CMK (cell line): ENCODE results near the gene KRT222.

Source experiments
- DNase-seq: peaks from one replicate; pipeline ENCODE4 v3.0.0-alpha.2; 2010; ENCODE audit warnings: low read depth

KRT222 gene

GRCh38 chr17:40651939-40652338 lies 13.0 kb downstream of the KRT222 start:
- DNase-seq: no peak

DNA sequence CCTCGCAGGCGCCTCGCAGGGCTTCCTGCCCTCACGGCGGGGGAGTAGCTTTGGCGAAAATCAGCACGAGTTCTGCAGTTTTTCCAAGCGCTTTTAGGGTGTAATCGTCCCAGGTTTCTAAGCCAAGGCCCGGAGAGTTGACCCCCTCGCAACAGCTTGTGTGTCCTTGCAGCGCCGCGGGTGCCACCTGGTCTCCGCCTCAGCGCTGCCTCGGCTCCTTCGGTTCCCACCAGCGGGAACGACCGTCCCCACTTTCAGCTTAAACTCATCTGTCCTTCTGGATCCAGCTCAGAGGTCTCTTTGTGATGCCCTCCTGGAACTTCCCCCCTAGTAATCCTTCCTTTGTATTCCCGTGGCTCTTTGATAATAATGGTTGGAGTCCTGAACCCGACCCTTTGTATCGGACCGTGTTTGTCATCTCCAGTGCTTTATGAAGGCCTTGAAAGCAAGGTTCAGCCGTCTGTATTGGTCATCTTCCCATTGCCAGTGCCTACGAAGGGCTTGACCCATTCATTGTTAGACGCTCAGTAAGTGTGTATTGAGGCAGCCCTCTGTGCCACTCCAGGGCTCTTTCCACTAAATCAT lies 16.5 kb downstream of the KRT222 start:
- no peak for DNase-seq

DNA sequence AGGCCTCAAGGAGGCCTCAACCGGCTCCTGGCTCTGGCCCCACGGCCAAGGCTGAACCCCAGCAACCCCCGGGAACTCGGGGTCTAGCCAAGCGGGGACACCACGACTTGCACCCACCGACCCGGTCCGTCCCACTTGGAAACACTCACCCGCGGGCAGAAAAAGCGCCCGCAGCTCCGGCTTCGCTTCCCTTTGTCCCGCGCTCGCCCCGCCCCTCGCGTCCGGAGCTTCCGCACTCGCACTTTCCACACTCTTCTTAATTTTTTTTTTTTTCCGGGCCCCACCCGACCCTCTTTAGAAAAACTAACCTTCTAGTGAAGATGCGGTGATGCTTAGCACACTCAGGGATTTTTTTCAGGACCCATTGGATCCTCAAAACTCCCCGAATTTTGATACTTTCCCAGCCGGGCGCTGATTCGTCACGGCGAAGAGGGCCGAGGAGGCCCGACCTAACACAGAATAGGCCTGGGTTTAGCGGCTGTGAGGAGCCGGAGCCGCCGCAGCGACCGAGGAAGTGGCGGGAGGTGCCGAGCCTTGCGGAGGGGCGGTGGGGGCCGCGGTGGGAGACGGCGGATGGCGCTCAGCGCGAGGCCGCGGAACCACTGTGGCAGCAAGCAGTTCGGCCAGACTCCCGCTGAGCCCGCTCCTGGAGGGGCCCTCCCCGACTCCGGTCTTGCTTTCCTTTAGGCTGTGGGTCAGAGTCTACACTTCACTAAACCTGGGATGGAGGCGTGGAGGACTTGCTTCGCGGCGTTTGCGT lies 17.2 kb downstream of the KRT222 start, which contains the start of gene SMARCE1:
SMARCE1 (minus strand) TSS at position 195 of the 760 bp plus-strand sequence. CDS start 2,016 bp downstream, outside the sequence.
- peak; percentile 54 for DNase-seq

DNA sequence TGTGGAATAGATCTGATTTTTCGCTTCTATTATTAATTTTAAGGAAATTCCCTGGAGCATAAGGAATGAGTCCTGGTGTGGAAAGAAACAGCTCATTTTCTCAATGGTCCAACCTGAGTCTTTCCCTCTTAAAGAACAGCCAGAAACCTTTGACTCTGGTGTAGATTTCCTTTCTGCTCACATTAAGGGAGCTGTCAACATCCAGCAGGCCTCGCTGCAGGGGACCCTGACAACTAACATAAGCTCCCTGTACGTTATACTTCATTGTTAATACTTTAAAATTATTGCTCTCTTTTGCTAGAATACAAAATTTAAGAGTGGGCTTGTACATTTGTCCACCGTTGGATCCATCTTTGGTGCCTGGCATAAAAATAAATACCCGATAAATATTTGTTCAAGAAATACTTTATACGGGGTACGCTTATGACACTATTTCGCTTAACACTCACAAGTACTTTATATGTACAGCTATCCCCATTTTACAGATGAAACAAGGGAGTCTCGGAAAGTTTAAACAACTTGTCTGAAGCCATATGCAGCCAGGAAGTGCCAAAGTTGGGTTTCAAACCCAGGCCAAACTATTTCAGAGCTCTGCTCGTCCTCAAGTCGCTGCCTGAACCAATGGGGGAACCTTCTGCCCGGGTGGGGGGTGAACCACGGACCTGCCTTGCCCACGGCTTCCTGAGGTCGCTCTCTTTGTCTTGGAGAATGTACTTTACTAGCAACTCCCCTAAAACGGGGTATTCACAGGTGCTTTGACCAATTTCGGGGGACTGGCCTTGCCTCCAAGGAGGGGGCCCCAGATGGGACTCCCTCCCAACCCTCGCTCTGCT lies 18.0 kb downstream of the KRT222 start:
- DNase-seq: peak; percentile 27

DNA sequence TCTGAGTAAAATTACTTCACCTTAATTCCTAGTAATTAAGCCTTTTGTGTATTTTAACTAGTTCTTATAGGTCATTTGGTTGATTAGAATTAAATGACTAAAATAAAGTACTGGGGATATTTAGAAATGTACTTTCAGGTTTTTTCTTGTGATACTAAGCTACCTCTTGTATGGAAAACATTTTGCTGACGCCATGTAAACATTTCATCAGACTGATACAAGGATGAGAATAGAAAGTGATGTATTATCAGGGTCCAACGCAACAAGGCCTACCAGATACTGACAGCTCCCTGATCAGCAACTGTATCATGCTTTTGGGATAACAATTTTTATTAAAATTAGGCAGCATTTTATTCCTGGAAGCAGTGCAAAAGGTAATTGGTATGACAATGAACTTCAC lies 19.0 kb downstream of the KRT222 start:
- DNase-seq: no peak

DNA sequence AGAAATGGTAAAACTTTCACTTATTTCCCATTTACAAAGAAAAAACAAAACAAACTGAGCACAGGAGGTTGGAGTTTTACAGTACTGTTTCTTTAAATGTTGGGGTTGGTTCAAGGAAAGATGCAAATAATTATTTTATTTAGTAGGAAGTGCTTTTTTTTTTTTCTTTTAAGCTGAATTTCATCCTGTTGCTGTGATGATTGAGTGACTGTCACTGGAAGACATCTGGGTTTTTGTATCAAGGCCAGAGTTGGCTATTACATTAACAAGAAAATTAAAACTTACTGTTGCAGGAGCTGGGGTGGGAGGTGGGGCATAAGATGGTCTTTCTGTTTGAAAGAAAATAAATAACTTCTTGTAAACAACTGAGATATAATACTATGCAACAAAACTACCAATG lies 19.7 kb downstream of the KRT222 start:
- DNase-seq: no peak

GRCh38 chr17:40637931-40638330 lies 27.0 kb downstream of the KRT222 start:
- DNase-seq: no peak

GRCh38 chr17:40633871-40634270 lies 31.1 kb downstream of the KRT222 start:
- no peak for DNase-seq

- no peak for DNase-seq
Observed at GRCh38 chr17:40632216-40632615, 32.8 kb downstream of the KRT222 start.

GRCh38 chr17:40629842-40630241 lies 35.1 kb downstream of the KRT222 start:
- DNase-seq: no peak

DNA sequence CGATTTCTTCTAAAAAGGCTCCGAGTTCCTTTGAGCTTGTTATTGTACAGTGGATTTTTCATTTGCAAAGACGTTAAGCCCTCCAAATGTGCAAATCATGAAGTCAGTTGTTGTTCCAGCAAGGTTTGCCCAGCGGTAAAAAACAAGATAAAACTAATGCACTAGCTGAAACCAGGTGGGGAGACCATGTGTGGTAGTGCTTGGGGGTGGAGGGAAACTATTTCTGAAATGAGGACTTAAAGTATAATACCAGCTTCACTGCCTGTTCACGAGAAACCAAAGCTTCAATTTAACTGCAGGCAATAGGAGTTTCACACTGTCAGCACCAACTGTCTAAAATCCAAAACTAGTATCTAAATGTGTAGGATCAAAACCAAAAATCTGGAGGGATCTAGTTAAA lies 39.7 kb downstream of the KRT222 start:
- no peak for DNase-seq

DNA sequence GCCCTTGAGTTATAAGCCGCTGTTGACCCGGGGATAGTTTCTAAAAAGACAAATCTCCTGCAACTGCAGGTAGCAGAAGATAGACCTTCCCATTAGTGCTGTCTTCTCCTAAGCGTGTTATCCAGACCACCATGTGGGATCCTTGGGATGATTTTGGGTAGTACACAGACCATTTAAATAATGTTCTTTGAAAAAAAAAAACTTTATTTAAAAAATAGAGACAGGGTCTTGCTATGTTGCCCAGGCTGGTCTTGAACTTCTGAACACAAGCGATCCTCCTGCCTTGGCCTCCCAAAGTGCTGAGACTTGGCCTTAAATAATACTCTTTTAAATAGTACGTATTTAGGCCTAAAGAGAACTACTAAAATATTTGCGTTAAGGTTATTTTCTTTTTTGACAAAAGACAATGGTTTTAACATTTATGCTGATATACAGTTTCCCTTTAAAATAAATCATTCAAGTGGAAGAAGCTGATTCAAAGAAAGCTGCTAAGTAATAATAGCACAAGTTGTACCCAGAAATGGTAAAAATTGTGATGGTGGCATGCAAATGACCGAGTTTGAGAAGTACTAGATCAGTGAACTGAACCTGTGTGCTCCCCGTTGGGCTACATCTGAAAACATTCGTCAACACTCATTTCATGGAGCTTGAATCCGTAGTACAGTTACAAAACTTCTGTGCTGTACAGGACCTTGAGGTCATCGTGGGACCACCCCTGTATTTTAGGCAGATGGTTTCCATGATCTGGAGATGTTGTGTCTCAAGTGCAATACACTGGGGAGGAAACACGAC lies 41.4 kb downstream of the KRT222 start:
- DNase-seq: no peak

DNA sequence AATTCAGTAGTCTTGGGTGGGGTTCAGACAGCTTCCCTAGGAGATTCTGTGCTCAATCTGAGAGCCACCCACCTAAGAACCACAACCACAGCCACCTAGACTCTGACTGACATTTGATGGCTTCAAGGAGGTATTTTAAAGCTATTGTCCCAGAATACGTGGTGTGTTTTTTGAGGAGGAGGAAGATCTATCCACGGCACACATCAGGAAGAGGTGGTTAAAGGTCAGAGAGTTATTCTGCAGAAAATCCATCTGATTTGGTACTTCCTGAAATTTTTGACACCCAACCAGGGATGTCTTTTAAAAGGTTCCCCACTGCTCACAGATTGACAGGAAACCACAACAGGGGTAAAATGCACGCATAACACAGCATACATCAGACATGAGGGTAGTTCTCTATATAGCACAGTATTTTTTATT lies 42.5 kb downstream of the KRT222 start:
- DNase-seq: no peak

DNA sequence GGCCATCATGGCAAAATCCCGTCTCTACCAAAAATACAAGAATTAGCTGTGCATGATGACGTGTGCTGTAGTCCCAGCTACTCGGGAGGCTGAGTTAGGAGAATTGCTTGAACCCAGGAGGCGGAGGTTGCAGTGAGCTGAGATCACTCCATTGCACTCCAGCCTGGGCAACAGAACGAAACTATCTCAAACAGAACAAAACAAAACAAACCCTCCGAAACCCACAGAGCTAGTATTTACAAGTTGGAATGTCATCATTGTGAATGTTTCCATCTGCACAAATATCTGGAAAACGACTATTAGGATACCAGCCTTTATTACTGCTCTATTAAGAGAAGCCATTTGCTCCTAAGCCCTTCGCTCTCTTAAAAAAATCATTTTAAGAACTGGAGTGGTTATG lies 43.4 kb downstream of the KRT222 start:
- DNase-seq: no peak

GRCh38 chr17:40621019-40621418 lies 44.0 kb downstream of the KRT222 start:
- DNase-seq: no peak

DNA sequence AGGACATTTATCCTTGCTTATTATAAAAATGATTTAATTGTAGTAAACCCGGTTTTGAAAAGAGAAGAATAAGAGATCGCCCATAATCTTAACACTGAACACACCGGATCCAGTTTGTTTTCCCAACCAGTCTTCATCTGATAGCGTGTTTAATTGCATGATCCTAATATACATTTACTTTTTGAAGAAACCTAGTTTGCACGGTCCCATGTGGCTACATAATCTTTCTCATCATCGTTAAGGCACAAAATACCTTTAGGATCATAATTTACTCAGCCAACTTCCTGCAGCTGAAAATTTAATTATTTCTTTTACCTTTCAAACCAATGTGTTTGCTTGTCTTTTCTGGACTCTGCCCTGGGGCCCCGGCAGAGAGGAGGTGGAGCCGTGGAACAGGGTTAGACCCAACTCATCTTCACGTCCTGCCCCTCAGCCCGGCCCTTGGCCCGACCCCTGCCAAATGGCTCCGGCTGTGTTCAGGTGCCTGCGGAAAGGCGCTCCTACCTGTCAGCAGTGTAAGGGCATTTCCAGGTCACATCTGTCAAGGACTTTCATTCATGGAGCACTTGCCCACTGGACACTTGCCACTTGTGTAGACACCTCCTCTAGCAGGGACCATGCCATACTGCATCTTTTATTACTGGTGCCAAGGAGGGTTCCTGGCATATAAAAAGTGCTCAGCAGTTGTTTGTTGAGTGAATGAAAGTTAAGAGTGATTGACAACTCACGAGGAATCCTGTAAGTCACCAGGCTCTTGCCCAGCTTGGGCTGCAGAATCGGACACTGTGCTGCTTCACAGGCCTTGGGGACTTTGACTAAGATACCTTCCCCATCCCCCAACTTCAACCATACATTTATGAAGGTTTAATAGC lies 46.0 kb downstream of the KRT222 start:
- no peak for DNase-seq

DNA sequence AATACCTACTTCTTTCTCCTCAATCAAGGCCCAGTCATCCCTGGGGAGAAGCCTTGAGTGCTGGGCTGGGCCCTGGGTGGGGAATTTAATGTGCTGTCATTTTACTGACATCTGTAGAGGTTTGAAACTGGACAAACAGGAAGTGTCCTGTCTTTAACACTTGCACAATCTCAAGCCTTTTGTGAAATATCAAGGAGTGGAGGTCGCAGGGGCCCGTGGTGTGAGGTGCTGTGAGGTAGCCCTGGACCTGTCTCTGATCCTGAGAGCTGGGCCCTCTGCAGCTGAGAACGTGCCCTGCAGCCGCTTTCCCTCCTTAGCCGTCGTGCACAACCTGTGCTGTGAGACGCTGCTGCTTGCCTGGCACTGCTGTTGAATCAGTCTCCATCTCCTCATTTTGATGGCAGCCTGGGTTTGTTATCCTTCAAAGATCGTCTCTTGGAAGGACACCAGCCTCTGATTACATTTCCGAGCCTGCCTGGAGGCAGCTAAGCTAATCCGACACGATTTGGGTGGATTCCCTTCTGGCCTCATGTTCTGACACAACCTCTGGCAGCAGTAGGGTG lies 47.2 kb downstream of the KRT222 start:
- DNase-seq: no peak

DNA sequence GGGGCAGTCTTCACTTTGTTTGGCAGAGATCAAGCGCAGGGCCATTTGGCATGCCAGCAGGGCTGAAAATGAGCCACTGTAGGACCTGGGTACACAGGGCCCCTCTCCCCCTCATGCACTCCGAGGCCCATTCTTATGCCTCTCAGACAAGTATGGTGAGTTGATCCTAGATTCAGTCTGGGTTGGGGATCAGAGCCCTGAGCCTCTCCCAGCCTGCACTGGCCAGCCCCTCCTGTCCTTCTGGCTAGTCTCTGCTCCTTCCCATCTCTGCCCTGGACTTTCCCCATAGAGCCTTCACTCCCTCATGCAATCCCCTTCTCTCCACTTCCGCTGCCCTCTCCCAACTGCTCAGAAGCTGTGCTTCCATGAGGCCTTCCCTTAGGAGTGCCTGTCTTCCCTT lies 48.4 kb downstream of the KRT222 start:
- no peak for DNase-seq

- no peak for DNase-seq
Observed at GRCh38 chr17:40615841-40616476, 49.0 kb downstream of the KRT222 start.
